Measurements from ENCODE around the gene ELAVL2. TPM values are rescaled to one million over a fixed set of nuclear protein-coding genes. Genes with fewer than 3 reads are reported as not detected.

ELAVL2 gene
- total RNA-seq, 1 donor from 2014 or later, result 0.23 TPM

DNA sequence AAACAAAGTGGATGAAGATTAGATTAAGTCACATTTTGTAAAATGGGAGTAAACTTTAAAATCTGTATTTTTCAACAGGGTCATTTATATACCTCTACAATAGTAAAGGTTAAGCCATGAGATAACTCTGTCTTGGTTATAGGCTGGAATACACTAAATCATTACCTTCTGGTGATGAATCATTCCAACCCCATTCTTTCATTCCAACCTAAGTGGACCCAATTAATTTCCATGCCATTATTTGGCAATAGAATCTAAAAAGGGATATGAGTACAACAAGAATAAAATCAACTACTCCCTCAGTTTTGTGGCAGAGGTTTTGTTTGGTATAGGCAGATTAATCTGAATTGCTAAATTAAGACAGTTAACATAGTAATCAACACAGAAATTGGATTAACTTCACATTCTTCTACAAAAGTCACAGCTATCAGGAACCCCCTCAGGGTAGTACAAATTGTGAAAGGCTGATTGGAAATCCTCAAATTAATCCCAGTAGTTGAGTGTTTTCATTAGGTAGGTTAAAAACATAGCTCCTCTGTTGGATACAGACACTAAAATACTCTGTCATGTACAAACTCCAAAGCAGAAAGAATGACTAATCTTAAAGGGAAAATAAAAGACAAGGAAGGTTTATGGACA, 54.2 kb downstream of the ELAVL2 start:
- no peak for DNase-seq (ENCODE audit: low spot score)

DNA sequence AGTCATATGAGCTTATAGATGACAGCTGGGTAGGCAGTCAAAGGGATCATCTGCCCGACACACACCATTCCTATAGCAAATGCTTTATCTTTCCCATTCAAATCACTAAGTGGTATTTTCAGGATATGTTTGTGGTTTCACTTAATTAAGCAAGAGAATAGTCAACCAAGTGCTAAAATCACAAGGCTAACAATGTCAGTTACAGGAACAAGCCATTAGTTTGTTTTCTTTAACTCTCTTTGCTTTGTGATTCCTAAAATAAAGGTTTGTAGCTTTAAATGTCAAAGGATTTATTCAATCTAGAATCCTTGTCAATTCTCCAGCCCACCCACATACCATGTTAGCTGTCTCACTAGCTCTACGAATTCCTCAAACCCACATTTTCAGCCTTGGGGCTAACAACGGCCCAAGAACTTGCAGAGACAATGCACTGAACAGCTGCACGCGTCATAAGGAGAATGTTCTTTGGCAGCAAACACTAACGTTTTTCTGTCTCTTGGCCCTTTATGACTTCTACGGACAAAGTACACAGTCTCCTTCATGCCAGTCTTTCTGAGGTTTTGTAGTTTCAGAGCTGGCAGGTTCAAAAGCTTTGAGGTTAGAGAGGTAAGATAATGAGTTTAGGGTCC, 56.6 kb downstream of the ELAVL2 start:
- no peak for DNase-seq (ENCODE audit: low spot score)

DNA sequence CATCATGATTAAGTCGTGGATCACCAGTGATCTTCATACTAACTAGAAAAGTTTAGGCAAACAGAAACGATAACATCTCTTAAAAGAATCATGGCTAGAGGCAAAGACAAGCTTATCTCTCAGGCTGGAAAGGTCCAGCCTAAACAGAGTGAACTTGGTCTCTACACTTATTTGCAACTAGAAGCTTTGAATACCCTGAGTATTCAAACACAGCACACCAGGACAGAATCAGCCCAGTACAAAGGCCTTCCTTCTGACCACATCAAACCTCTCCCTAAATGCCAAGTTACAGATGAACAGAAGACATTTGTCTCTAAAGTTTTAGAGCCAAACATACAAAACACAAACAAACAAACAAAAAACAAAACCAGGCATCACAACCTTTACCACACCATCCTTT, 57.2 kb downstream of the ELAVL2 start:
- DNase-seq (ENCODE audit: low spot score), result no peak

DNA sequence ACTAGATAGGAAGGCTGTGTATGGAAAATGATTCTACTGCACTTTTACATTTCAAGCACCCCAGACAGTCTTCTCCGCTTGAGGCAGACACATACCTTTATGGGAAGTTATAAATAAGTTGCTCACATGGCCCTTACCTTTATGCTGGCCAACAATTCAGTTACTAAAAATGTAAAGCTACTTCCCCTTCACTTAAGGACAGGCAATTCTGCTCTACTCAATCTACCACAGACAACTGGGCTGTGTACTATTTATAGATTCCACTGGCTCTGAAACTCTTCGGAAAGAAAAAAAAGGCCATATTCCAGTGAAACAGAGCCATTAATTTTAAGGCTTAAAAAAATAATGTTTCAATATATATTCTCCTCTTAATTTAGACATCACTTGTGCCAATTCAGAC, 59.4 kb downstream of the ELAVL2 start:
- no peak for DNase-seq (ENCODE audit: low spot score)

DNA sequence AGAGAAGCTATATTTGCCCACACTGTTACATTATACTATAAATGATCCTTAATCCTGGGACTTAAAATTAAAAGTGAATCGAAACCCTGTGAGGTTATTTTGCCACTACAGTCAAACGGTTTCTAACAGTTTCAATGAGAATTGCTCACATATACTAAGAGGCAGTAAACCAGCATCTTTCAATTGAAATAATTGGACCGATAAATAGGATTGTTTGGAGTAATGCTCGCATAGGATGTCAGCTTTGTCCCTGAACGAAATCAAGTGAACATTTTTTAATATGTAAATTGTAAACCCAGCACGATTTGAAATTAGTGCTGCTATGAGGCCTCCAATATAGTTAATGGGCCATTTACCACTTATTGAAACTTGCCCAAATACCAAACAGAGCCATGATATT, 60.5 kb downstream of the ELAVL2 start:
- DNase-seq (ENCODE audit: low spot score), result no peak

DNA sequence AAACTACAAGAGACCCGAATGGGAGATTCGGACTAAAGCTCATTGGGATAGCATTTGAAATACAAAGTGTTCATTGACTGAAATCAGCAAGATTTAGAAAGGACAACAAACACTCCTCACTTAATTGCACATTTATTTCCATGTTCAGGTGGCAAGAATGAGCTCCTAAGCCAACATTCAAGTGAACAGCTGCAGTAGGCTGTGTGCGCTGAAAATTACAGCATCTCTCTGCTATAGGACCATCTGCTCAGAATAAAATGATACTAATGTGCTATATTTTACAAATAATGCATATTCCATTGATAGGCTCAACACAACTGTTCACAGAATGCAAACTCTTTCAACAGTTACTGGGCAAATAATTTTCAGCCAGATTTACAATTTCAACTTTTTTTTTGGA, 61.8 kb downstream of the ELAVL2 start:
- no peak for DNase-seq (ENCODE audit: low spot score)

DNA sequence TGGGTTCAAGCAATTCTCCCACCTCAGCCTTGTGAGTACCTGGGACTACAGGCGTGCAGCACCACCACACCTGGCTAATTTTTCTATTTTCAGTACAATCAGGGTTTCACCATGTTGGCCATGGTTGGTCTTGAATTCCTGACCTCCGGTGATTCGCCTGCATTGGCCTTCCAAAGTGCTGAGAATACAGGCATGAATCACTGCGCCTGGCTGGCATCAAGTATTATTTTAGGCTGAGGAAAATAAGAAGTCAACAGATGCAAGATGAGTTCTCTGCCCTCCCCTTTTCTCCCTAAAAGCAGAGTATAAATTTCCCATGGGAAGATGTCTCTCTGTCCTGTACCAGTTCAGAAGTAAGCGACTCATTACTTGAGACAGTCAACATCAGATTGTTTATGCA, 71.5 kb downstream of the ELAVL2 start:
- no peak for DNase-seq (ENCODE audit: low spot score)

DNA sequence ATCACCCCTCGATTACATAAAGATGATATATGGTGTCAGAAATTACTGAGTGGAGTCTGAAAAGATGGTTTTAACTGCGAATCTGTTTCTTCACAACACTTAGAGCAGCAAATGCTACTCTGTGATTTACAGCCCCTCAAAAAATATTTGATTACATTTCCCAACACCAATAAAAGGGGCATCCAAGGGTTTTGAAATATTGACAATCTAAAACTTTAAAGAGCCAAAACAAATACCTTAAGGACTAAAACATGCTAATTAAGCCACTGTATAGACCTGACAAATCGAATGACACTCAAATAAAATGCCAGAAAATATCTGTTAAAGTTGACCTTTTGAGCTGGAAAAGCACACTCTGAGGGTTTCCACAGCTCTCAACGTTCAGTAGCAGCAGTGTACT, 73.2 kb downstream of the ELAVL2 start:
- no peak for DNase-seq (ENCODE audit: low spot score)

DNA sequence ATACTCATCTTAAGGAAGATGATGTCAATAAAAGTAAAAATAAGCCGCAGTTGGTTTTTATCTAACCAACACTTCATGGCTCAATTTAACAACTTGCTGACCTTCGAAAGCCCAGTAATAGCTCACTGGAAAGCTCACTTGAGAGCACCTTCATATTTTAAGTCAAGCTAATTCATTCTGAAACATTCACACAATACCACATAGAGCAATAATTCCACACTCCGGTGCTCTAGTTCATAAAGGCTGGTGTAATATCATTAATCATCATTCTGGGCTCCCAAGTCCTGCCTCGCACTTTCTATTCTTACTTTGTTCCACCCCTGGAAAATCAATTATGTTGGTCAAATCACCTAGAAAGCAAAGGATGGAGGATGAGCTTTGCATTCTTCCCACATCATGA, 74.4 kb downstream of the ELAVL2 start:
- no peak for DNase-seq (ENCODE audit: low spot score)

DNA sequence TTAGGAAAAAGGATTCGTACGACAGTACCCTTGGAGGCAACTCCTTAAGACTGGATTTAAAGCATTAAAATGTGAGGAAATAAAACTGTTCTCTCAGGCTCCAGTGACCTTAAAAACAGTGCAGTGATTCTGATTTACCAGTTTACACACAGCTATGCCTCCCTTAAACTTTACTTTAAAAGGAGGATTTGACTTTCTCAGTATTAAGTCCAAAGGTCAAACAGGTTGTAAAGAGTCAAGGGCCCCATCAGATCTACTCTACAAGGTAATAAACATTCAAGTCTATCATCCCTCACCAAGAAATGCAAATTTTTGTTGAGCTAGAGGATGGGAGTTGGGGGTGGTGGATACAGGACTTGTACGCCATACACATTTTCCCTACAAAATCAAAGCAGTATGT, 75.2 kb downstream of the ELAVL2 start:
- DNase-seq (ENCODE audit: low spot score), result no peak

DNA sequence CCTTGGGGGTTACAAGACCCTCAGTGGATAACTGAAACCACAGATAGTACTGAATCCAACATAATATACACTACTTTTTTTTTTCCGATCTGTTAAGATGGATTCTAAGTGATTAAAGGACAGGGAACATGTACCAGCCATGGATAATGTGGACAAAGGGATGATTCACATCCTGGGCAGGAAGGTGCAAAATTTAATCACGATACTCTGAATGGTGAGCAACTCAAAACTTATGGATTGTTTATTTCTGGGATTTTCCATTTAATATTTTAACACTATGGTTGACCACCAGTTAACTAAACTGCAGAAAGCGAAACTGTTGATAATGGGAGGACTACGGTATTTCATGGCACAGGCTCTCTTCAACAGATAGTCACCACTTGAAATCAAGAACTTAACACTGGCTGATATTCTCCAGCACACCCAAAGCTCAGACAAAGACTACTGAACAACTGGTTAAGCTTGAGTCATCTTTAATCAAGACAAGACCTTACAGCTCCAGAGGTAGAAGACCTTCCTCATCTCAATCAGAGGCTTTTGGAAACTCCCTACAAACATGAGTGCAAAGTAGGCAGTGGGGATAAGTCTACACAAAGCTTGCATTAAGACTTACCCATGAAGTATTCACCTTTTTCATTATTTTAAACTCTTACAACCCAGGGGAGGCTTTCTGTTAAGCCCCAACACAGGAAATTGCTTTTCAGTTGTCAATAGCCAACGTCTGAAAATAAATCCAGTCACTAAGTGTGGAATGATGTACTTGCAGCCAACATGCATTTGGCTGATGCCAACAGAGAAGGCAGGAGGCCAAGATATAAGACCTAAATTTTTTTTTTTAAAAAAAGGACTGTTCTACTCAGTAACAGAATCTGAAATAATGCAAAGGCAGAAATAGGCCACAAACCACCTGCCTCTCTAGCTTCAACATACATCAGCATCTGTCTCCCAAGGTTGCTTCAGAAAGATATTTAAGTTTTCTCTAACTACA, 78.7 kb downstream of the ELAVL2 start:
- DNase-seq (ENCODE audit: low spot score), result no peak

DNA sequence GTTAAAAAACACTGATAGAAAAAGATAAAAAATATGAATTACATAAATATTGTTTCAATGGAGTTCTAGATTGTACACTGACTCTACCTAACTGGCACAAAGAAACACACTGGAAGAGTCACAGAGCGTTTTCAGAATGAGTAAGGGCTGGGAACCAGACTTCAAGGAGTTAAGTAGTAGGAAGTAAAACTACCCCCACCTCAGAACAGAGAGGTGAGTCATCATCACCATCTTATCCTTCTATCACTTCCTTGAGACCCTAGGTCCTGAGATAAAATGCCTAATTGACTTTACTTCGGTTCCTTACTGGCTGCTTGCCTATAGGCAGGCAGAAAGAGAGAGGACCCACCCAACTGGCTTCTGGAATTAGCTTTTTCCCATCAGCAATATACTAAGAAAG, 79.7 kb downstream of the ELAVL2 start:
- no peak for DNase-seq (ENCODE audit: low spot score)

DNA sequence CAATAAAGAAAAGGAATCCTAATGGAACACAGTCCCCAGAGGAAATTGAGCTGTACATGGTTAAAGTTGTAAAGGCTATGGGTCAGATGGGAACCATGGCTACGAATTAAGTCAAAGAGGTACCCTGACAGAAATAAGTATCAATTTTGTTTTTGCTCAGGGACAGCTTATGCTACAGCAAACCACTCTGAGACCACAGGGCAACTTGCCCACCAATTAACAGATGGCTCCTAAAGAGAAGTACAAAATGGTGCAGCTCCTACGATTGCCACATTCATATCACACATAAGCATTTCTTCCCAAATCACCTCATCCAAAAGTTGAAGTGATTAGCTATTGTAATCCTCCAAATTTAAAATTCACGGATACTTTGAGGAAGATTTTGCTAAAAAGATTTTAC, 83.0 kb downstream of the ELAVL2 start:
- no peak for DNase-seq (ENCODE audit: low spot score)

DNA sequence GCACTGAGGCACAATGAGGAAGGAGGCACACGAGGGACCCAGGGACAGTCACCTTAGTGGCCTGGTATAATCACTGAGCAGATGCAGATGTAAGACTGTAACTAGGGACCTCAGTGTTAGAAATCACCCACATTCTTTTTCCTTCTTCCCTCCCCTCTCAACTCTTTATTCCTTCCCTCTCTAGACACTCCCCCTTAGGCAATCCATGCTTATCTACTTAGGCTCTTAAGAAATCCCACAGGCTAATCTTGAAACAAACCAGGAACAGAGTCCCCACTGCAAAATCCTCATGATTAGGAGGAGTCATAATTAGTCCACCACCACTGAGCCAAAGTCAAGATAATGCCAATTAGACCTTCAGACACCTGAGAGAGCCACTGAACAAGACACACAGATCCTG, 84.7 kb downstream of the ELAVL2 start:
- DNase-seq (ENCODE audit: low spot score), result no peak

DNA sequence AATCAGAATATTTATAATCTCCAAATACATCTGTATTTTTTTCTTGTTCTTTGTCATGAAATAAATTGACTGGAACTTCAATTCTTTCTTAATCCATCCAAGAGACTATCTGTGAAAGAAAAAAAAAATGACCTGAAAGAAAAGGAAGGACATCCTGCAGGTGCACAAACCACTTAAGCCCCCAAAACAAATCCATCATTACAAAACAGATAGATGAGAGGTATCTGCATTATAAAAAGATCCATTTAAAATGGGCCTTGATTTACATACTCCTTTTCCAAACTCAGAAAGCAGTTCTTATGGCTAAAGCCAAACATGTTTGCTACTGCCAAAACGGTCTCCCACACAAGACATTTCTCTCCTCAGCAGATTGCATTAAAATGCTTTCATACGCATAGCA, 85.5 kb downstream of the ELAVL2 start:
- DNase-seq (ENCODE audit: low spot score), result no peak

DNA sequence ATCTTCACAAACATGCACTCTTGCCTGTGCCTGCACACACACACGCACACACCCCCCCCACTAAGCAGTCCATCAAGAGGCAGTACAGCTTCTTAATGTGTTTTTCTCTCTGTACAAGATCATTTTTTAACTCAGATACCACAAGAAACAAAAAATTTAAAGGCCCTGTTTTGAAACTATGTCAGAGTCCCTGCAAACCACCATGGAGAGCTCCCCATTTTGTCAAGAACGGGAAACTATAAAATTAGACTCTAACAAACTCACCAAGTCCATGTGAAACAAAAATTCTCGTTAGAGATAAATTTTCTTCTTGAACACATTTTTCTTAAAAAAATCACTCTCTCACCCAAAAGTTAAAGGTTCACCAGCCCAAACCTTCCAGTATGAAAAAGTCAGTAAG, 86.3 kb downstream of the ELAVL2 start:
- no peak for DNase-seq (ENCODE audit: low spot score)

DNA sequence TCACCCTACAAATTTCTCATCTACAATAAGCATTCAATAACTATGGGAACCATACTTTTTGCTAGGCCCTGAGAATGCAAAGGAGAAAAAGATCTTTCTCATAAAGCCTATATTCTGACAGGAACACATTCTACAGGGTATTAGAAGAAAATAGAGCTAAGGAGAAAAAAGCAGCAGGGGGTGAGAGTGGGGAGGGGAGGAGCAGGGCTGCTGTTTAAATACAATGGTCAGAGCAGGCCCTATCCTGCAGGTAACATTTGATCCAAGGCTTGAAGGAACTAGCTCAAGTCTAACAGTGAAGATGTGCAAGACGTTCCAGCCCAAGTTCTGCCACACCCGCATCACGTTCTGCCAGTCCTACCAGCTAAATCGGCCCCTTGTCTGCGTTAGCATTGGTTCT, 89.7 kb downstream of the ELAVL2 start:
- DNase-seq (ENCODE audit: low spot score), result no peak

DNA sequence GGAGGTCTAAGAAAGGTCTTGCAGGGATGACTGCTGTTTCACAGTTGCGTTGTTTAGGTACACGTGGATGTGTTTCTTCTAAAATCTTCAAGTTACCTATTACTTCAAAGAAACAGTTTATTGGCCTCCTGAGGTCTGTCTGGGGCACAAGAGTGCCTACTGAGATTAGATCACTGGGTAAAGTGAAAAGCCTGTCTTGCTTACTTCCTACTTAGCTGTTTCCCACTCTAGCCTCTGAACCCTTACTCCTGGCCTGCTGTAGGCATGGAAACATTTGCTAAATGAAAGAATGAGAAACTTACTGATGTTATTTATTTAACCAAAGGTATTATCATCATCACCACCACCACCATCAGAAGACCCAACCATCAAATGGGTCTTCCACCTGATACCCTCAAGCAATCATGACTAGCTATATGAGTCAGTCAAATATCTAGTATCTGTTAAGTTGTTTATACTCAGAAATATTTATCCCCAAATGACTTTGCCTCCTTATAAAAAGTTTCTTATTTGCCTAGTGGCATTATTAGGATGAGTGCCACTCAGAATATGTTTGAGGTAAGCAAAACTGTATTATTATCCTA, 92.5 kb downstream of the ELAVL2 start:
- DNase-seq (ENCODE audit: low spot score), result no peak

DNA sequence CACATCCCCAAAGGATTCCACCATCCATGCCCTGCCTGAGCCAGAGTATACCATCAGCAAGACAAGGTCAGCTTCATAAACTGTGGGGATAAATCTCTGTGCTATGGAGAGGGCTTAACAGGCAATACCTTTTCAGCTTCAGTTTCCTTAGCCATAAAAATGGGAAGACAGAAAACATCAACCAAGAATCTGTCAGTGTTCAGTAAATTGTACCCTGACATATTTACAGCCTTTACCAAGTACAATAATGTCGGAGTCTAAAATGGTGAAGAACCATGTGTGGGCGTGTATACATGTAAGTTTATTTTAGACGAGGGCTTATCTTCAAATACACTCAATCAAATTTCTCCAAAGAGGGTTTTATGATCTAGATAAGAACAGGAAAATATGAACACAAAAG, 94.7 kb downstream of the ELAVL2 start:
- DNase-seq (ENCODE audit: low spot score), result no peak

DNA sequence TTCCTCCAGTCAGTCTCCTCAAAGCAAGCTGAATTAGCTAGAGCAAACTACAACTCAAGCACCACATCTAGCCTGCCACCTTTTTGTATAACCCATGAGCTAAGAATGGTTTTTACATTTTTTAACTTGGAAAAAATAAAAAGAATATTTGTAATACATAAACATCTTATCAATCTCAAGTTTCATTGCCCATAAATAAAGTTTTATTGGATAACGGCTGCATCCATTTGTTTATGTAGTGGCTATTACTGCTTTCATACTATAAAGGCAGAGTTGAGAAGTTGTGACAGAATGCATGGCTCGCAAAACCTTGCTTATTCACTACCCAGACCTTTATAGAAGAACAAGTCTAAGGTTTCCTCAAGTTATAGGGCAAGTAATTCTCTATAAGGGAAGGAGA, 95.7 kb downstream of the ELAVL2 start:
- no peak for DNase-seq (ENCODE audit: low spot score)

DNA sequence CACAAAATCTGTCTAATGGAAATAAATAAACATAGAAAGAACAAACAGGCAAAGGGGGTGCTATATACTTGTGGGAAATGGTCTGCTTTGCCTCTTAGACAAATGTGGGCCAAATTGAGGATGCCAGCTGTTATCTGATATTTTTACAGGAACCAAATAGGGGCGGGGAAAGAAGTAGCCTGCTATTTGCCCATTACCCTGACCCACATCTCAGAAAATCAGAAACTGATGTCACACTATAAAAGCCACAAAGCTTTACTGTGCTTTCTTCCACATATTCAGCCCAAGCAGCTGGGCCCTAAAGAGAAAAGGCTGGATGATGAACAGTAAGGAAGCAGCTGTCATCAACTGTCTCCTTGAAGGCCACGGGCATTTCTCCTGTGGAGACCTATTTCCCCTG, 97.3 kb downstream of the ELAVL2 start:
- no peak for DNase-seq (ENCODE audit: low spot score)

DNA sequence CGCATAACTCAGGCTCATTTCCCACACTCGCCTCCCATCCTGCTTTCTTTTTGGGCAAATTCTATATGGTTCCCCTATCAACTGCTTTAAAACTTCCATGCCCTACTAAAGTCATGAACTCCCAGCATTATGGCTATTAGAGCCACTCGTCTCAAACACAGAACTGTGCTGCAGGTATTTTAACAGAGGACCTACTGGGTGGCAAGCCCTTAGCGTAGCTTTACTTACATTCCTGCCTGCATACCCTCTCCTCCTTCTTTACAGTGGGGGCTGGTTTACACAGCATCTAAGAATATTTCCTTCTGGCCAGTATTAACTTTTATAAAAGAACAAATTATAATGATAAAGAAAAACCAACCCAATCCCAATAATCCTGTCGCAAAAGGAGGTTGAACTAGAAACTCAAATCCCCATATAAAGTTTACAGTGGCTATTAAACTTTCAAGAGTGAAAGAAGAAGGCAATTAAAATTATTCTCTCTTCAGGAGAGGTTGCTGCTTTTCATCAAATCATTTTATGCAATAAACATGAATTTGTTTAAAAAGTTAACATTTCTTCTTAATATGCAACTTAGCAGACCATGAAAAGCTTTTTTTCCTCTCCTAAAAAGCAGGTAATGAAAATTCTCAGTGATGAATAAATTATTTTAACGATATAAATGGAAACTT, 100.6 kb downstream of the ELAVL2 start:
- no peak for DNase-seq (ENCODE audit: low spot score)

All from mucosa of gallbladder (tissue), 1 donor.